Keratinocyte (primary cell): ENCODE measurements around the gene CLEC3B.

Source experiments
- CTCF ChIP-seq, 3 experiments: IDR thresholded peaks in 1 of 3; conservative IDR thresholded peaks in 1 of 3; optimal IDR thresholded peaks in 1 of 3; 2 replicates in 2 of 3; 3 replicates in 1 of 3; pipeline versions ENCODE3 to v1.5.1; 2011; ENCODE audit warnings: low read length in 3 of 3, mild to moderate bottlenecking in 3 of 3, moderate library complexity in 2 of 3, control low read depth in 1 of 3, inconsistent platforms in 1 of 3; ENCODE audit not compliant: insufficient read depth in 2 of 3; ENCODE audit errors: extremely low read depth in 1 of 3
- EZH2 ChIP-seq: IDR thresholded peaks from one replicate; pipeline ENCODE4 v1.6.1; 2012; ENCODE audit warnings: inconsistent platforms, mild to moderate bottlenecking, low read length, moderate library complexity

- TF ChIP-seq CTCF (optimal IDR thresholded peaks at IDR 0.05 in 1 of 3, IDR thresholded peaks at IDR 0.05 in 1 of 3, conservative IDR thresholded peaks at IDR 0.05 in 1 of 3; ENCODE audit: extremely low read depth in 1 of 3, insufficient read depth in 2 of 3, low read length in 3 of 3) = no peak
- TF ChIP-seq EZH2 = no peak
These were observed 28.9 kb downstream of the CLEC3B start for GRCh38 chr3:45055032-45055410.
